Activated CD8-positive, alpha-beta memory T cell treated with anti-CD3 and anti-CD28 coated beads for 24 hours (primary cell): ENCODE measurements around the gene TPM1.
"Not testable (repeated sequence)": the region's sequence is repeated elsewhere in the genome, so short reads cannot be mapped to it uniquely, and the experiment has no call there.

Source experiments
- DNase-seq: peaks from one replicate; pipeline ENCODE4 v3.0.0-alpha.2; 2020

TPM1 gene

GRCh38 chr15:63075984-63076713 is 33.6 kb downstream of the TPM1 start:
- no peak for DNase-seq

- no peak for DNase-seq
Observed at GRCh38 chr15:63076714-63077046, 34.1 kb downstream of the TPM1 start.

GRCh38 chr15:63077952-63078351 is 35.4 kb downstream of the TPM1 start:
- no peak for DNase-seq

GRCh38 chr15:63079947-63080626 is 37.5 kb downstream of the TPM1 start:
- DNase-seq = no peak

- no peak for DNase-seq
Observed at GRCh38 chr15:63080634-63081250, 38.2 kb downstream of the TPM1 start.

GRCh38 chr15:63082366-63082765 is 39.8 kb downstream of the TPM1 start:
- no peak for DNase-seq

- DNase-seq = no peak
Observed at GRCh38 chr15:63083044-63083443, 40.5 kb downstream of the TPM1 start.

GRCh38 chr15:63083541-63083940 is 41.0 kb downstream of the TPM1 start:
- no peak for DNase-seq

- no peak for DNase-seq
Observed at GRCh38 chr15:63084806-63085205, 42.3 kb downstream of the TPM1 start.

- DNase-seq = no peak
Observed at GRCh38 chr15:63085289-63085688, 42.7 kb downstream of the TPM1 start.

- no peak for DNase-seq
Observed at GRCh38 chr15:63086271-63086670, 43.7 kb downstream of the TPM1 start.

- no peak for DNase-seq
Observed at GRCh38 chr15:63086947-63087346, 44.4 kb downstream of the TPM1 start.

- DNase-seq = no peak
Observed at GRCh38 chr15:63088533-63089245, 46.1 kb downstream of the TPM1 start.

- DNase-seq = no peak
Observed at GRCh38 chr15:63089260-63090043, 46.9 kb downstream of the TPM1 start.

GRCh38 chr15:63090472-63090871 is 47.9 kb downstream of the TPM1 start:
- DNase-seq = no peak

GRCh38 chr15:63090887-63091286 is 48.3 kb downstream of the TPM1 start:
- DNase-seq = no peak

GRCh38 chr15:63091679-63092446 is 49.3 kb downstream of the TPM1 start:
- no peak for DNase-seq

- DNase-seq = peak; percentile 85
Observed at GRCh38 chr15:63093486-63094205, 51.1 kb downstream of the TPM1 start.

GRCh38 chr15:63094495-63094931 is 52.0 kb downstream of the TPM1 start:
- no peak for DNase-seq

GRCh38 chr15:63096178-63096577 is 53.6 kb downstream of the TPM1 start:
- no peak for DNase-seq

- not testable (repeated sequence) for DNase-seq
Observed at GRCh38 chr15:63098901-63099300, 56.4 kb downstream of the TPM1 start.
